GM12873 (cell line): ENCODE measurements around the gene DGKH.

Experiments used
- CTCF ChIP-seq: IDR thresholded peaks from 2 replicates; pipeline ENCODE4 v1.5.1; 2012; ENCODE audit warnings: low read depth, mild to moderate bottlenecking, moderate library complexity, low read length, control low read depth; ENCODE audit not compliant: insufficient read depth; ENCODE audit errors: missing control alignments

Gene DGKH

GRCh38 chr13:42229287-42229686 is 180.8 kb downstream of the DGKH start:
- no peak for TF ChIP-seq CTCF

GRCh38 chr13:42232671-42233070 is 184.2 kb downstream of the DGKH start:
- no peak for TF ChIP-seq CTCF

- TF ChIP-seq CTCF: no peak
Observed at GRCh38 chr13:42233726-42234125, 185.3 kb downstream of the DGKH start.

GRCh38 chr13:42239161-42239560 is 190.7 kb downstream of the DGKH start:
- TF ChIP-seq CTCF: no peak

GRCh38 chr13:42239644-42240043 is 191.2 kb downstream of the DGKH start:
- TF ChIP-seq CTCF: no peak

- no peak for TF ChIP-seq CTCF
Observed at GRCh38 chr13:42246541-42246940, 198.1 kb downstream of the DGKH start.

GRCh38 chr13:42247883-42248282 is 199.4 kb downstream of the DGKH start:
- TF ChIP-seq CTCF: no peak
